HTERT RPE-1 (cell line): ENCODE data around the gene HECTD4.

Experiments
- in situ Hi-C: fragments of 300-500 bp; cut with MboI; formaldehyde crosslinking; loops from 4 replicates; pipeline ENCODE4 v1.14.3; 2020; ENCODE audit warnings: low sequenced_read_pairs

Gene HECTD4

DNA sequence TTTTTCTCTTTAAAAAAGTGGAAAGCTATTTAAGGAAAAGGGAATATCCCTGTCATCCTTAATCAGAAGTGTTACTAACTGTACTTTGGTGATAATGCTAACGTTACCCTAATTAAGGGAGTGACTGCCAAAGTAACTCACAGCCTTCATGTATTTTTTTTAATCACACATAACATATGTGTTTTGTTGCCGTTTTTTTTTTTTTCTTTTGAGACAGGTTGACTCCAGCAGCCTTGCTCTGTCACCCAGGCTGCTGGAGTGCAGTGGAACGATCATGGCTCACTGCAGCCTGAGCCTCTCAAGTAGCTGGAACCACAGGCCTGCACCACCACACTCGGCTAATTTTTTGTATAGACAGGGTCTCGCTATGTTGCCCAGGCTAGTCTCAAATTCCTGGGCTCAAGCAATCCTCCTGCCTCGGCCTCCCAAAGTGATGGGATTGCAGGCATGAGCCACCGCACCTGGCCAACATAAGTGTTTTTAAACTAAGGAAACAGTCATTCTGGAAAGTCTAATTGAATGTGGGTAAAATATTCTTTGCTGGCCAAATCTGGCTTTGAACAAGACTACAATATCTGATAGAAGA is 56.5 kb downstream of the HECTD4 start:
- in situ Hi-C loops = no loop called here

DNA sequence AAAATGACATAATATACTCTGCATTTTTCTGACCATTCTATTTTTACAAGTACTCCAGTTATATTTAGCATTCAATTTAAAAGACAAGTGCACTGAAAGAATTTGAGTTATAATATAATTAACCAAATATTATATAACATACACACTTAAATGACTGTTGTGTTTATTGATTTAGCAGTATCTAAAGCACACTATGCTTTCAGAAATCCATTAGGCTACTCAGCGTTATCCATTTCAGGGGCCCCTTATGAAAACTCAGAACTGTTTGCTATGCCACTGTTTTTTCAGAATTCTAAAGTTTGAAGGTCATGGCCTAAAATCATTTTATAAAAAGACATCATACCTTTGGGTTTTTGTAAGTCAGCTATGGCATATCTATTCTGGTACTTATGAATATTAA is 57.1 kb downstream of the HECTD4 start:
- in situ Hi-C loops = no loop called here

DNA sequence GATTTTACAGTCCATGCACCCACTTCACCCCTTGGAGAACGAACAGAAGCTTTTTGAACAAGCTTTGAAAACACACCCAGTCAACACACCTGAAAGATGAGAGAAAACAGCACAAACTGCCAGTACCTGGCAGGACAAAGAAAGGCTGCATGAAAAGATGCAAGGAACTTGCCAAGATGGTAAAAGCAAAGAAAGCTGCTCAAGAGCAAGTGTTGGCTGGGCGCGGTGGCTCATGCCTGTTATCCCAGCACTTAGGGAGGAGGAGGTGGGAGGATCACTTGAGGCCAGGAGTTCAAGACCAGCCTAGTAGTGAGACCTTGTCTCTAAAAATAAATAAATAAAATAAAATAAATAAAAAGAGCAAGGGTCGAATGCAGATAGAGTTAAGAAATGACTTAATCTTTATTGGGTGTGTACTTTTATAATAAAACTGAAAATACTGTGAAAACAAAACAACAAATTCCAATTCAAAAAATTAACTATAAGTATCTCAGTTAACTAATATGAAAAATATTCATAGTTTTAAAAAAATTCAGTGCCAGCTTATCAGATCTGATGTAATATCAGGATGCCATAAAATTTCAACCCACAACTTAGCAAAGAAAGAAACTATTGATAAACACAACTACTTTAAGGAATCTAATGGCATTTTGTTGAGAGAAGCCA is 59.2 kb downstream of the HECTD4 start:
- in situ Hi-C loops = no loop called here

- in situ Hi-C loops = no loop called here
Measured at GRCh38 chr12:112322441-112322840, 59.8 kb downstream of the HECTD4 start.

DNA sequence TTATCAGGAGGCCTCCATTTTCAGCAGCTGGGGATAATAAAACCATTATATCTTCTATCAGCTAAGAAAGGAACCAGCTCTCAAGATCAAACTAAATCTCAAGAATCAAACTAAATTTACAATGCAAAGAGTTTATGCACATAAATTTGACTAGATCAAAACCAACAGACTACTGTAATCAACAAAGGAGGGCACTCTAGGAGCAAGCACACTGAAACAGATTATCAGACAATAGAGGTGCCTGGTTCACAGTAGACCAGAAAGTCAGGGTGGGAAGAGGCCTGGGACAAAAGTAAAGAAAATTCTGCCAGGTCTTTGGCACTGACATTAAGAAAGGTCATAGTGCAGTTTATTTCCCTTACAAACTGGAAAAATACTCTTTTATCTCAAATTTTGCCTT is 61.0 kb downstream of the HECTD4 start:
- in situ Hi-C loops = no loop called here

- in situ Hi-C loops = no loop called here
Measured at GRCh38 chr12:112319395-112319794, 62.8 kb downstream of the HECTD4 start.

- in situ Hi-C loops = no loop called here
Measured at GRCh38 chr12:112317481-112317880, 64.8 kb downstream of the HECTD4 start.

DNA sequence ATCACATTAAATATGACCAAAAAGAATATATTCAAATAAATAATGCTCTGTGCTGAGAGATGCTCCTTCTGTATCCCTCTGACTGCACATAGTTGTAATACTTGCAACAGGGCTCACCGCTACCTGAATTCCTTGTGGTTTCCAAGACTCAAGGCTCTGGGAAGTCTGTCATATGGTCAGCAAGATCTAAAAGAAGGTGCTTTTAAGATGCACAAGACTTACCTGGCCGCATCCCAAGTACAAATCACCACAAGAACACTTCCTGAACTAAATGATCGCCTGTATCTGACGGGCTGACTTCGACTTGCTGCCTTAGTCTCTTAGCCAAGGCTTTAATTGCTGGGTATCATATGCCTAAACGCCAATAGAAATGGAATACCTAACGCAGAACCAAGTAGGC is 67.2 kb downstream of the HECTD4 start:
- in situ Hi-C loops = no loop called here

GRCh38 chr12:112309797-112310196 is 72.4 kb downstream of the HECTD4 start:
- in situ Hi-C loops = no loop called here

DNA sequence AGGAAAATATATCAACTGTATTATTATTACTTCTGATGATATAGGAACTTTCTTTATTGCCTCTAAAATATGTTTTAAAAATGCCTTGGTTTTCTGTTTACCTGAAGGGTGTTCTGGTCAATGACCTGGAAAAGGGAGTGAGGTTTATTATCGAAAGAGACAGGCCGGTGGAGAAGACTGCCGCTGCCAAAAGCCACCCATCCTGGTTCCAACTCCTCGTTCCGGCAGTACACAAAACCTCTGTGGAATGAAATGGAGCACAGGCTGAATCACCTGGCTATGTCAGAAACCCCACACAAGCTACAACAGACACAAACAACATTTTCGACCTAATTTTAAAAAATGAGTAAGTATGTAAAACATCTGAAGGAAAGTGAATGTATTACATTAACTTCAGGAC is 73.6 kb downstream of the HECTD4 start:
- in situ Hi-C loops = no loop called here

DNA sequence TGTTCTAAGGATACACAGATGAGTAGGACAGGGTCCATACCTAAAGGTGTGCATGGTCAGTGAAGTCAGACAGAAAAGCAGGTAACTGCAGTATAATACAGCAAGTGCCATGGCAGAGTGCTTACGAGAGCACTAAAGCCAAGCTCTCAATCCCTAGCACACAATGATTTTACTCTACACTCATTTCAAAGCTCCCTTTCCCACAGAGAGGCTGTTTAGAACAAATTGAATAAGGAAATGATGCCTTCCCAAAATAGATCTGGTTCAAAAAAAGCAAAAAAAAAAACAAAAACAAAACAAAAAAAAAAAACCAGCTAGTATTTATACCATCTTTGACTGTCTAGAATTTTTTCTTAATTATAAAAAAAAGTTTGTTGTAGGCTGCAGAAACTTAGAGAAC is 74.1 kb downstream of the HECTD4 start:
- in situ Hi-C loops = no loop called here

GRCh38 chr12:112307317-112308011 is 74.8 kb downstream of the HECTD4 start:
- in situ Hi-C loops = no loop called here

GRCh38 chr12:112305951-112306350 is 76.3 kb downstream of the HECTD4 start:
- in situ Hi-C loops = no loop called here

- in situ Hi-C loops = no loop called here
Measured at GRCh38 chr12:112304436-112304835, 77.8 kb downstream of the HECTD4 start.

DNA sequence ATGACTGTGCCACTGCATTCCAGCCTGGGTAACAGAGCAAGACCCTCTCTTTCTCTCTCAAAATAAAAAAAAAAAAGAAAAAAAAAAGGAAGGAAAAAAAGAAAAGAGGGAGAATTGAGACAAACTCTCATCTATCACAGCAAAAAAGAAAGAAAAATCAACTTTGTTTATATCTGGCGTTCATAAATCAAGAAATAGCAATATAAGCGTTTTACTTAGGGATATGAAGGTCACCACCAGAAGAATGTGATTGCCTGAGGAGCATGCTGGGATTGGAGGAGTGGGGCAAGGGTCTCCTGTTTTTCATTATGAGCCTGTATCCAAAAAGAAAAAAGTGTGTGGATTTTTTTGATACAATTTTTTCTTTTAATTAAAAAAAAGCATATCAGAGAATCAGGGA is 78.4 kb downstream of the HECTD4 start:
- in situ Hi-C loops = no loop called here

DNA sequence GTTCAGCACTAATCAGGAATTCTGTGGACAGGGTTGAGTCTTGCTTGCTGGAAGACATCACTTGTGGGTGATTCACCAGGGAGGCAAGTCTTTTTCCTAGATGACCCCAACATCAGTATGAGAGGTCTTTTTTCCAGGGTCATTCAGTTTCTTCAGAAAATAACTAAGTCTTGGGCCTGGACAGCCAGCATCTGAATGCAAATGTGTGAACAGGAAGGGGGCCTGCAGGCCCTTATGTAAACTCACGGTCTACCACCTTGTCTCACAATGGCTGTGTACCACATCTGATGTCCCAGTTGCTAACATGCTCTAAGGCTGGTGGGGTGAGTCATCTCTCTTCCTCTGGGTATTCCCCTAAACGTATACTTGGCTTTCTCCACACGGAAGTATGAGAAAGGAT is 79.2 kb downstream of the HECTD4 start:
- in situ Hi-C loops = no loop called here

DNA sequence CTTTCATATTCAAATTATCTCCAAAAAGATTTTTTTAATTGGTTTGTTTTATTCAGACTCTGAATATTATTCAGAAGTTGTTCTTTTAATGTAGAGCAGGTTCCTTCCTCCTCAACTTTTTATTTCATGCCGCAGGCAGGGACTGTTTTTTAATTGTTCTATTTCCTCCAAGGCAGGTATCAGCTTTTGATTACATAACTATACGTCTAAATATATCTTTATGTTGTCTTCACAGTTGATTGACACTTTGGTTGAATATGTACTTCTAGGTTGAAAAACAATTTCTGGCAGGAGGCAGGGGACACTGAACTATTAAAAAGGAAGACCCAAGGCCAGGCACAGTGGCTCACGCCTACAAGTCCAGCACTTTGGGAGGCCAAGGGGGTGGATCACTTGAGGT is 82.5 kb downstream of the HECTD4 start:
- in situ Hi-C loops = no loop called here

- in situ Hi-C loops = no loop called here
Measured at GRCh38 chr12:112297188-112297587, 85.0 kb downstream of the HECTD4 start.

DNA sequence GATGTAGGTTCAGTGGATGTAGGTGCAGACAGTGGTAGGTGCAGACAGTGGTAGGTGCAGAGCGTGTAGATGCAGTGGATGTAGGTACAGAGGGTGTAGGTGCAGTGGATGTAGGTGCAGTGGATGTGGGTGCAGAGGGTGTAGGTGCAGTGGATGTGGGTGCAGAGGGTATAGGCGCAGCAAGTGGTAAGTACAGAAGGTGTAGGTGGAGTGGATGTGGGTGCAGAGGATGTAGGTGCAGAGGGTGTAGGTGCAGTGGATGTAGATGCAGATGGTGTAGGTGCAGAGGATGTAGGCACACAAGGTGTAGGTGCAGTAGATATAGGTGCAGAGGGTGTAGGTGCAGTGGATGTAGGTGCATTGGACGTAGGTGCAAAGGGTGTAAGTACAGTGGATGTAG is 86.0 kb downstream of the HECTD4 start:
- in situ Hi-C loops = no loop called here

DNA sequence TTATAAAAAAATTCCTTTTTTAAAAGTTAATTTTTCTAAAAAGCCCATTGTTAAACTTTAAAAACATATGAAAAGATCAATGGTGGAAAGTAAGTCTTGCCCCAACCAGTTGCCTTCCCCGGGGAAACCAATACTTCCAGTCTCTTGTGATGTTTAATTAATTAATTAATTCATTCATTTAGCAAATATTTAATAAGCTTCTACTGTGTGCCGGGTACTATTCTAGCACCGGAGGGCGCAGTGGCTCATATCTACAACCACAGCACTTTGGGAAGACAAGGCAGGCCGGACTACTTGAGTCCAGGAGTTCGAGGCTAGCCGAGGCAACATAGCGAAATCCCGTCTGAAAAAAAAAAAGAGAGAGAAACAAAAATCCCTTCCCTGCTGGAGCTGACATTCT is 87.4 kb downstream of the HECTD4 start:
- in situ Hi-C loops = no loop called here

- in situ Hi-C loops = no loop called here
Measured at GRCh38 chr12:112288638-112289037, 93.6 kb downstream of the HECTD4 start.

- in situ Hi-C loops = no loop called here
Measured at GRCh38 chr12:112285600-112286401, 96.4 kb downstream of the HECTD4 start.
